Psoas muscle (tissue), 8 donors: Measurements from ENCODE around the gene UBL3. TPM values are rescaled to one million over a fixed set of nuclear protein-coding genes. Genes with fewer than 3 reads are reported as not detected.

Experiments used
- ATAC-seq, 4 donors: fragments of 200-7000 bp; cut with Tn5 transposase; one replicate each; pipeline ENCODE4 v1.9.1; 2020; ENCODE audit warnings: moderate library complexity in 3 of 4, mild to moderate bottlenecking in 2 of 4
- DNase-seq, 2 donors: peaks; one replicate each; pipeline ENCODE4 v3.0.0-alpha.2; 2020
- H3K27ac ChIP-seq: fragments of 200-600 bp; one replicate; pipeline ENCODE4 v1.8.0; 2022
- H3K27me3 ChIP-seq, 3 donors: fragments of 200-600 bp in 1 of 3; one replicate each; pipeline versions ENCODE4 v1.6.1 to v1.8.0; 2013 to 2022; ENCODE audit warnings: low read length in 2 of 3, mild to moderate bottlenecking in 2 of 3, moderate library complexity in 1 of 3; ENCODE audit not compliant: insufficient read depth in 3 of 3
- H3K36me3 ChIP-seq, 2 donors: fragments of 200-600 bp in 1 of 2; one replicate each; pipeline versions ENCODE4 v1.6.1 to v1.8.0; 2013 to 2022; ENCODE audit warnings: low read depth in 1 of 2, mild to moderate bottlenecking in 1 of 2, moderate library complexity in 1 of 2; ENCODE audit not compliant: insufficient read depth in 1 of 2
- H3K4me1 ChIP-seq: fragments of 200-600 bp; one replicate; pipeline ENCODE4 v1.8.0; 2022
- H3K4me3 ChIP-seq: fragments of 200-600 bp; one replicate; pipeline ENCODE4 v1.8.0; 2022; ENCODE audit warnings: mild to moderate bottlenecking
- H3K9me3 ChIP-seq: fragments of 200-600 bp; one replicate; pipeline ENCODE4 v1.8.0; 2022
- whole genome bisulfite sequencing, 3 donors: extraction: QIAGEN DNeasy Blood & Tissue Kit; methylation state at CpG; one replicate each; pipeline versions ENCODE4 v1.1.6 to v1.1.7; 2013; 5-methylcytosine and 5-hydroxymethylcytosine counted together
- intact Hi-C, 2 donors: fragments of 100-400 bp; cut with DNase I; formaldehyde crosslinking; loops; one replicate each; pipeline versions ENCODE4 v1.11.0 to v1.14.2; 2022
- polyA plus RNA-seq, 3 donors: library from polyadenylated mRNA; stranded (reverse); fragments of 200-250 nt; gene quantifications; one replicate each; pipeline ENCODE4 v1.2.3, GENCODE V29; 2013
- total RNA-seq, 4 donors: library from RNA; stranded (reverse); fragmentation: NEBNext Ultra II Directional in 2 of 4; extraction: Animal tissue kit (Norgen Biotek cat#: 25700) in 2 of 4; gene quantifications; one replicate each; pipeline versions ENCODE4 v1.2.1 to v1.2.4, GENCODE V29; 2021 to 2023
- TF ChIP-seq, protein P1 (sequence below): fragments of 200-600 bp; IDR thresholded peaks from one replicate; pipeline ENCODE4 v1.8.0; 2022; ENCODE audit warnings: antibody characterized with exemption
- donor health status: healthy with polysubstance abuse.
- donor health status: DM: no; HTN: no; CAD: no; lungs with moderate emphysema.
- donor health status: Bipolar disorder and iron deficiency.
- donor health status: healthy.
- donor health status: DM: yes; HTN: yes; CAD: no.
- donor health status: DM: no; HTN: no; CAD: no.
- donor health status: DM: no; HTN: no; CAD: no.
- donor health status: DM: yes; HTN: yes; CAD: no.

Gene UBL3
- total and polyA plus RNA-seq, 7 donors = 15.7 to 43.8 (median 22.8) TPM

- intact Hi-C loops = no loop called here
- Histone ChIP-seq H3K9me3 (no peaks in the 10 kb centered on the region), H3K36me3 (no peaks in the 10 kb centered on the region), H3K27ac (no peak overlapping the region), H3K4me1 (no peaks in the 10 kb centered on the region), H3K4me3 (no peak overlapping the region), H3K27me3 (peaks cover 0 to 4% (median 2%) of the 10 kb centered on the region in 3 donors)
- TF ChIP-seq, protein P1, sequence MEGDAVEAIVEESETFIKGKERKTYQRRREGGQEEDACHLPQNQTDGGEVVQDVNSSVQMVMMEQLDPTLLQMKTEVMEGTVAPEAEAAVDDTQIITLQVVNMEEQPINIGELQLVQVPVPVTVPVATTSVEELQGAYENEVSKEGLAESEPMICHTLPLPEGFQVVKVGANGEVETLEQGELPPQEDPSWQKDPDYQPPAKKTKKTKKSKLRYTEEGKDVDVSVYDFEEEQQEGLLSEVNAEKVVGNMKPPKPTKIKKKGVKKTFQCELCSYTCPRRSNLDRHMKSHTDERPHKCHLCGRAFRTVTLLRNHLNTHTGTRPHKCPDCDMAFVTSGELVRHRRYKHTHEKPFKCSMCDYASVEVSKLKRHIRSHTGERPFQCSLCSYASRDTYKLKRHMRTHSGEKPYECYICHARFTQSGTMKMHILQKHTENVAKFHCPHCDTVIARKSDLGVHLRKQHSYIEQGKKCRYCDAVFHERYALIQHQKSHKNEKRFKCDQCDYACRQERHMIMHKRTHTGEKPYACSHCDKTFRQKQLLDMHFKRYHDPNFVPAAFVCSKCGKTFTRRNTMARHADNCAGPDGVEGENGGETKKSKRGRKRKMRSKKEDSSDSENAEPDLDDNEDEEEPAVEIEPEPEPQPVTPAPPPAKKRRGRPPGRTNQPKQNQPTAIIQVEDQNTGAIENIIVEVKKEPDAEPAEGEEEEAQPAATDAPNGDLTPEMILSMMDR = no peak
- ATAC-seq (no peak), DNase-seq (peak in 1 of 2 donors; percentile 18)
- WGBS, 3 donors = 57 to 61% (median 57%) methylated on average over 6 of the region's 6 CpGs
Observed at GRCh38 chr13:29749401-29750182, 100.8 kb downstream of the UBL3 start.

- Histone ChIP-seq H3K4me1 (no peaks in the 10 kb centered on the region), H3K4me3 (no peak overlapping the region), H3K36me3 (no peaks in the 10 kb centered on the region), H3K27ac (no peak overlapping the region), H3K9me3 (no peaks in the 10 kb centered on the region), H3K27me3 (peaks cover 2 to 4% (median 2%) of the 10 kb centered on the region in 3 donors)
- DNase-seq (no peak), ATAC-seq (no peak)
- intact Hi-C loops = no loop called here
- 72 to 86% (median 80%) methylated on average over 3 of the region's 3 CpGs for WGBS, 3 donors
- TF ChIP-seq, protein P1 = no peak
Observed at GRCh38 chr13:29748097-29748496, 102.3 kb downstream of the UBL3 start.

DNA sequence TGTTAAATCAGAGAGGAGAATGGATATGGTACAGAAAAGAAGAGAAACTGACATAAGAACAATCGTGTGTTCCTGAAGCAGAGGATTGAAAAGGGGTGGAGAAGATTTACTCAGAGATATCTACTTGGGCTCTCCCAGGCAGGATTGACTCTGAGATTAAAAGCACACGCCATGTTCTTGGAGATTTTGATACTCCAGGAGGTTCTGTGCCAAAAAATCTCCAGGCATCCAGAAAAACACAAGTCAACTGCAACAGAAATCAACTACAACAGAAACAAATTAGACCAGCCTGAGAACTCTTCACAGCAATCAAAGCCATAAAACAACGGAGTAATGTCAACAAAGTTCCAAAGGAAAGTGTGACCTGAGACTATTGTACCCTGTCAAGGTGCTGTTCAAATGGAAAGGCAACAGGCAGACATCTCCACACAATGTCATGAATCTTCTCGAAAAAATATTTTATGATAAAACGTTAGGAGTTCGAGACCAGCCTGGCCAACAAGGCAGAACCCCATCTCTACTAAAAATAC lies 104.2 kb downstream of the UBL3 start:
- Histone ChIP-seq H3K27me3 (peaks cover 2 to 4% (median 2%) of the 10 kb centered on the region in 3 donors), H3K36me3 (no peaks in the 10 kb centered on the region), H3K27ac (no peak overlapping the region), H3K4me3 (no peak overlapping the region), H3K9me3 (no peaks in the 10 kb centered on the region), H3K4me1 (no peaks in the 10 kb centered on the region)
- ATAC-seq (no peak), DNase-seq (no peak)
- TF ChIP-seq, protein P1 = no peak
- intact Hi-C loops = no loop called here
- WGBS, 3 donors = 53 to 58% (median 56%) methylated on average over 6 of the region's 6 CpGs

- WGBS, 3 donors = 83 to 88% (median 84%) methylated on average over 6 of the region's 6 CpGs
- Histone ChIP-seq H3K4me3 (no peak overlapping the region), H3K36me3 (no peaks in the 10 kb centered on the region), H3K9me3 (no peaks in the 10 kb centered on the region), H3K27ac (no peak overlapping the region), H3K4me1 (no peaks in the 10 kb centered on the region), H3K27me3 (peaks cover 2 to 4% (median 2%) of the 10 kb centered on the region in 3 donors)
- intact Hi-C loops = no loop called here
- TF ChIP-seq, protein P1 = no peak
- DNase-seq (no peak), ATAC-seq (no peak)
Observed at GRCh38 chr13:29745704-29746103, 104.7 kb downstream of the UBL3 start.
